Stimulated activated CD4-positive, alpha-beta T cell treated with anti-CD3 and anti-CD28 coated beads, Interleukin-12 subunit alpha, Interleukin-12 subunit beta, amount 100 ng/mL, for 4 hours (primary cell): ENCODE data around the gene ZNF77.
"Not testable (repeated sequence)": the region's sequence is repeated elsewhere in the genome, so short reads cannot be mapped to it uniquely, and the experiment has no call there.

Experiments
- DNase-seq: peaks from one replicate; pipeline ENCODE4 v3.0.0-alpha.2; 2020

ZNF77 gene

GRCh38 chr19:2969104-2969504 is 24.3 kb upstream of the ZNF77 start:
- DNase-seq = no peak

GRCh38 chr19:2967972-2968371 is 23.2 kb upstream of the ZNF77 start:
- DNase-seq = no peak

GRCh38 chr19:2964874-2965273 is 20.1 kb upstream of the ZNF77 start:
- DNase-seq = no peak

GRCh38 chr19:2963631-2964030 is 18.9 kb upstream of the ZNF77 start:
- not testable (repeated sequence) for DNase-seq

GRCh38 chr19:2963122-2963521 is 18.4 kb upstream of the ZNF77 start:
- DNase-seq = no peak

GRCh38 chr19:2962018-2962670 is 17.4 kb upstream of the ZNF77 start:
- DNase-seq = peak; percentile 11

GRCh38 chr19:2960120-2960519 is 15.3 kb upstream of the ZNF77 start:
- no peak for DNase-seq

GRCh38 chr19:2957160-2957559 is 12.4 kb upstream of the ZNF77 start:
- DNase-seq = no peak

- DNase-seq = no peak
These were observed 8.2 kb upstream of the ZNF77 start for GRCh38 chr19:2952953-2953481.

- DNase-seq = peak; percentile 100
These were observed 5.7 kb upstream of the ZNF77 start for GRCh38 chr19:2950286-2951124.

GRCh38 chr19:2949939-2950285 is 5.1 kb upstream of the ZNF77 start:
- DNase-seq = no peak

GRCh38 chr19:2945575-2946184 is 909 bp upstream of the ZNF77 start:
- no peak for DNase-seq

GRCh38 chr19:2944403-2944774 is 382 bp downstream of the ZNF77 start:
- DNase-seq = no peak

- DNase-seq = no peak
These were observed 1.7 kb downstream of the ZNF77 start for GRCh38 chr19:2942928-2943640.

GRCh38 chr19:2935863-2936262 is 8.9 kb downstream of the ZNF77 start:
- not testable (repeated sequence) for DNase-seq

GRCh38 chr19:2933490-2933910 is 11.3 kb downstream of the ZNF77 start:
- no peak for DNase-seq

GRCh38 chr19:2927032-2927430 is 17.7 kb downstream of the ZNF77 start:
- no peak for DNase-seq

- no peak for DNase-seq
These were observed 18.3 kb downstream of the ZNF77 start for GRCh38 chr19:2926341-2927031.

GRCh38 chr19:2923510-2923909 is 21.3 kb downstream of the ZNF77 start:
- DNase-seq = no peak

- DNase-seq = no peak
These were observed 21.8 kb downstream of the ZNF77 start for GRCh38 chr19:2922987-2923386.

GRCh38 chr19:2917275-2918184 is 27.2 kb downstream of the ZNF77 start:
- no peak for DNase-seq
